ENCODE data around the gene LYRM2. TPM values are rescaled to one million over a fixed set of nuclear protein-coding genes. Genes with fewer than 3 reads are reported as not detected.

Gene LYRM2
- total and polyA plus RNA-seq, 9 of the 15 experiments (the other 6 are each of a cell fraction or from before 2014, with no cell fraction given) = 13.9 to 115 (median 42.9) TPM

DNA sequence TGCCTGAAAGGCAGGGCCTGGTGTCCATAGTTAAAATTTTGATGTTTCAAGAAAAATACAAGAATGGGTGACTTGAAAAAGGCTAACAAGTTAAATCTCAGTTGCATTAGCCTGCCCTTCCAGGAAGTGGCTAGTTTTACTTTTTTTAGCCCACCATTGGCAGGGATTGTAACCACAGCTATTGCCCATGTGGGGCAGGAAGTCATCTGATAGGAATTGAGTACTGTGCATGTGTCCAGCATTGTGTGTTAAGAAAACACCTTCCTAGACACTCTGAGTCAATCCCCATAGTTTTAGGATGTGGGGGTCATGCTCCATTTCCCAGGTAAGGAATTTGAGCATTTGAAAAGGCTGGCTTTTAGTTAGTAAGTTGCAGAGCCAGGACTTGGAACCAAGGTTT is 26.9 kb downstream of the LYRM2 start:
- Histone ChIP-seq H3K27me3 (ENCODE audit: control insufficient read depth in 2 of 2, insufficient read depth in 2 of 2, low read length in 2 of 2) (peaks cover 0 to 23% of the 10 kb centered on the region in 2 experiments; a peak in 3 of 5 replicates), H3K9me3 (replicated peaks; ENCODE audit: control insufficient read depth, insufficient read depth, low read depth, low read length) (no peaks in the 10 kb centered on the region), H2AFZ (ENCODE audit: low read depth, low read length) (no peak overlapping the region), H3K4me3 (no peak overlapping the region), H3K4me2 (ENCODE audit: insufficient read depth, low read length) (no peak overlapping the region), H3K9ac (ENCODE audit: insufficient read depth in 1 of 2, low read depth in 2 of 2, low read length in 2 of 2) (no peak overlapping the region), H3K36me3 (ENCODE audit: control insufficient read depth, insufficient read depth, low read length) (no peaks in the 10 kb centered on the region), H4K20me1 (replicated peaks; ENCODE audit: control insufficient read depth, insufficient read depth, low read length) (no peaks in the 10 kb centered on the region), H3K27ac (ENCODE audit: extremely low read depth, low read depth, low read length) (no peak overlapping the region), H3K79me2 (ENCODE audit: control insufficient read depth, insufficient read depth, low read length) (no peaks in the 10 kb centered on the region), H3K9me1 (ENCODE audit: control insufficient read depth, insufficient read depth, low read length) (no peaks in the 10 kb centered on the region), H3K4me1 (replicated peaks in 1 of 2; ENCODE audit: control insufficient read depth in 2 of 2, insufficient read depth in 2 of 2, low read length in 2 of 2) (no peaks in the 10 kb centered on the region)
- no peak for ATAC-seq
- intact Hi-C loops (cut with micrococcal nuclease) (loop anchor here (2.0 to 5.0 kb wide), 3 partner anchors 239 to 629 kb away; no protein-coding TSS in a partner anchor), in situ Hi-C loops (cut with MboI) (loop anchor here (5.0 to 25.0 kb wide), 2 partner anchors 179 to 624 kb away; partner anchors contain the start of gene ANKRD6)
- CTCF ChIA-PET (ENCODE audit: low intra/inter-chr PET ratio) = no interaction called here
- TF ChIP-seq, protein P1, sequence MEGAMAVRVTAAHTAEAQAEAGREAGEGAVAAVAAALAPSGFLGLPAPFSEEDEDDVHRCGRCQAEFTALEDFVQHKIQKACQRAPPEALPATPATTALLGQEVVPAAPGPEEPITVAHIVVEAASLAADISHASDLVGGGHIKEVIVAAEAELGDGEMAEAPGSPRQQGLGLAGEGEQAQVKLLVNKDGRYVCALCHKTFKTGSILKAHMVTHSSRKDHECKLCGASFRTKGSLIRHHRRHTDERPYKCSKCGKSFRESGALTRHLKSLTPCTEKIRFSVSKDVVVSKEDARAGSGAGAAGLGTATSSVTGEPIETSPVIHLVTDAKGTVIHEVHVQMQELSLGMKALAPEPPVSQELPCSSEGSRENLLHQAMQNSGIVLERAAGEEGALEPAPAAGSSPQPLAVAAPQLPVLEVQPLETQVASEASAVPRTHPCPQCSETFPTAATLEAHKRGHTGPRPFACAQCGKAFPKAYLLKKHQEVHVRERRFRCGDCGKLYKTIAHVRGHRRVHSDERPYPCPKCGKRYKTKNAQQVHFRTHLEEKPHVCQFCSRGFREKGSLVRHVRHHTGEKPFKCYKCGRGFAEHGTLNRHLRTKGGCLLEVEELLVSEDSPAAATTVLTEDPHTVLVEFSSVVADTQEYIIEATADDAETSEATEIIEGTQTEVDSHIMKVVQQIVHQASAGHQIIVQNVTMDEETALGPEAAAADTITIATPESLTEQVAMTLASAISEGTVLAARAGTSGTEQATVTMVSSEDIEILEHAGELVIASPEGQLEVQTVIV (CRISPR knock-in tag; IDR thresholded peaks at IDR 0.05; ENCODE audit: borderline replicate concordance) = no peak
- no peak for TF ChIP-seq POLR2AphosphoS5 (IDR thresholded peaks at IDR 0.05; ENCODE audit: control insufficient read depth, insufficient read depth, low read depth, low read length)
- no peak for TF ChIP-seq MTA2 (IDR thresholded peaks at IDR 0.05; ENCODE audit: low read depth)
- TF ChIP-seq GATAD2A (IDR thresholded peaks at IDR 0.05) = no peak
- no peak for TF ChIP-seq RBM17 (IDR thresholded peaks at IDR 0.05; ENCODE audit: borderline replicate concordance, low read depth, low read length)
- TF ChIP-seq RBBP5 (IDR thresholded peaks at IDR 0.05; ENCODE audit: borderline replicate concordance, insufficient read depth, low read length, poor library complexity, severe bottlenecking) = no peak
- TF ChIP-seq ARID2 (IDR thresholded peaks at IDR 0.05) = no peak
- TF ChIP-seq NR3C1 (CRISPR knock-in tag; IDR thresholded peaks at IDR 0.05) = no peak
- TF ChIP-seq, protein P2, sequence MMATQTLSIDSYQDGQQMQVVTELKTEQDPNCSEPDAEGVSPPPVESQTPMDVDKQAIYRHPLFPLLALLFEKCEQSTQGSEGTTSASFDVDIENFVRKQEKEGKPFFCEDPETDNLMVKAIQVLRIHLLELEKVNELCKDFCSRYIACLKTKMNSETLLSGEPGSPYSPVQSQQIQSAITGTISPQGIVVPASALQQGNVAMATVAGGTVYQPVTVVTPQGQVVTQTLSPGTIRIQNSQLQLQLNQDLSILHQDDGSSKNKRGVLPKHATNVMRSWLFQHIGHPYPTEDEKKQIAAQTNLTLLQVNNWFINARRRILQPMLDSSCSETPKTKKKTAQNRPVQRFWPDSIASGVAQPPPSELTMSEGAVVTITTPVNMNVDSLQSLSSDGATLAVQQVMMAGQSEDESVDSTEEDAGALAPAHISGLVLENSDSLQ (IDR thresholded peaks at IDR 0.05) = no peak
- no peak for TF ChIP-seq GTF2F1 (IDR thresholded peaks at IDR 0.05; ENCODE audit: low read depth, low read length)
- no peak for TF ChIP-seq E2F3 (CRISPR knock-in tag; IDR thresholded peaks at IDR 0.05)
- TF ChIP-seq RUNX1 (IDR thresholded peaks at IDR 0.05; ENCODE audit: low read depth) = no peak
- BruUV-seq (replicated peaks) = no TSS peak
- DNase-seq (ENCODE audit: extremely low read depth in 1 of 4, low spot score in 3 of 4) = no peak
- FAIRE-seq = no peak
- POLR2A ChIA-PET = interaction anchor here (1.6 kb wide), 1 partner anchor 15 kb away, joined by 6 read pairs; no protein-coding TSS in a partner anchor

All from K562 (cell line).